ENCODE measurements around the gene XAGE1A. TPM values are rescaled to one million over a fixed set of nuclear protein-coding genes. Genes with fewer than 3 reads are reported as not detected.
"Not testable (repeated sequence)": the region's sequence is repeated elsewhere in the genome, so short reads cannot be mapped to it uniquely, and the experiment has no call there.

The XAGE1A gene
- total and polyA plus RNA-seq, 5 experiments from 2014 or later = not detected

GRCh38 chrX:52544147-52544840 is 48.7 kb downstream of the XAGE1A start:
- Mint-ChIP-seq H3K4me3 (no peak overlapping the region), H3K9me3 (no peaks in the 10 kb centered on the region), H3K4me1 (peaks cover 0 to 6% (median 1%) of the 10 kb centered on the region in 4 donors), H3K27me3 (no peaks in the 10 kb centered on the region), H3K36me3 (no peaks in the 10 kb centered on the region), H3K27ac (no peak overlapping the region)
- POLR2A ChIA-PET = no interaction called here
- ATAC-seq (no peak), DNase-seq (no peak)

- H3K36me3 Mint-ChIP-seq, POLR2A ChIA-PET, H3K27me3 Mint-ChIP-seq, H3K4me1 Mint-ChIP-seq, DNase-seq, H3K27ac Mint-ChIP-seq, ATAC-seq, H3K9me3 Mint-ChIP-seq, H3K4me3 Mint-ChIP-seq: not testable (repeated sequence)
Observed at GRCh38 chrX:52548769-52549168, 53.2 kb downstream of the XAGE1A start.

Other genes starting within 250 kb of the XAGE1A start
- gene XAGE2, start 126.8 kb upstream of the XAGE1A start, total RNA-seq = not detected
- gene XAGE2, start 126.8 kb upstream of the XAGE1A start, polyA plus RNA-seq = not detected
- gene XAGE1B, start 21.3 kb downstream of the XAGE1A start, total RNA-seq = not detected
- not detected for gene XAGE1B, start 21.3 kb downstream of the XAGE1A start, polyA plus RNA-seq
- not detected for gene SSX7, start 159.1 kb downstream of the XAGE1A start, total RNA-seq
- gene SSX7, start 159.1 kb downstream of the XAGE1A start, polyA plus RNA-seq = not detected
- gene SSX2, start 211.4 kb downstream of the XAGE1A start, total RNA-seq = not detected
- gene SSX2, start 211.4 kb downstream of the XAGE1A start, polyA plus RNA-seq = not detected

Data from naive thymus-derived CD8-positive, alpha-beta T cell (primary cell).